Sigmoid colon (tissue), 7 donors: ENCODE data around the gene ALDH3B1. TPM values are rescaled to one million over a fixed set of nuclear protein-coding genes. Genes with fewer than 3 reads are reported as not detected.

Source experiments
- DNase-seq: peaks from one replicate; pipeline ENCODE4 v3.0.0-alpha.2; 2019
- H3K27ac ChIP-seq, 4 donors: fragments of 200-600 bp; sonication (generic); one replicate each; pipeline ENCODE4 v1.5.1; 2016 to 2019; ENCODE audit warnings: mild to moderate bottlenecking in 1 of 4
- H3K27me3 ChIP-seq, 3 donors: fragments of 200-600 bp; sonication (generic); one replicate each; pipeline ENCODE4 v1.5.1; 2019; ENCODE audit warnings: mild to moderate bottlenecking in 1 of 3
- H3K36me3 ChIP-seq, 4 donors: fragments of 200-600 bp; sonication (generic); one replicate each; pipeline ENCODE4 v1.5.1; 2016 to 2019
- H3K4me1 ChIP-seq, 4 donors: fragments of 200-600 bp; sonication (generic); one replicate each; pipeline ENCODE4 v1.5.1; 2017 to 2019
- H3K4me3 ChIP-seq, 4 donors: fragments of 200-600 bp; sonication (generic); one replicate each; pipeline ENCODE4 v1.5.1; 2017 to 2019; ENCODE audit warnings: mild to moderate bottlenecking in 2 of 4, moderate library complexity in 1 of 4
- H3K9me3 ChIP-seq, 4 donors: fragments of 200-600 bp in 3 of 4; sonication (generic) in 3 of 4; one replicate each; pipeline versions ENCODE4 v1.5.1 to v1.6.1; 2013 to 2019
- CTCF ChIP-seq, 4 experiments: fragments of 450-650 bp in 3 of 4; fragments of 200-600 bp in 1 of 4; IDR thresholded peaks; one replicate each; pipeline ENCODE4 v1.5.1; 2016 to 2019; ENCODE audit warnings: antibody characterized with exemption in 4 of 4, mild to moderate bottlenecking in 3 of 4, moderate library complexity in 2 of 4
- EP300 ChIP-seq, 4 donors: sonication (generic); formaldehyde crosslinking; IDR thresholded peaks; one replicate each; pipeline ENCODE4 v1.6.1; 2017; ENCODE audit warnings: antibody characterized with exemption in 4 of 4
- POLR2A ChIP-seq, 2 donors: fragments of 450-650 bp; IDR thresholded peaks; one replicate each; pipeline ENCODE4 v1.6.1; 2016; ENCODE audit warnings: antibody characterized with exemption in 2 of 2, mild to moderate bottlenecking in 2 of 2, moderate library complexity in 2 of 2
- POLR2AphosphoS5 ChIP-seq, 4 donors: sonication (generic); formaldehyde crosslinking; IDR thresholded peaks; one replicate each; pipeline ENCODE4 v1.6.1; 2017; ENCODE audit warnings: antibody characterized with exemption in 4 of 4
- WGBS, 2 donors: extraction: QIAGEN DNeasy Blood & Tissue Kit; methylation state at CpG; one replicate each; pipeline ENCODE4 v1.1.7; 2013; 5-methylcytosine and 5-hydroxymethylcytosine counted together
- intact Hi-C: fragments of 100-400 bp; cut with DNase I; formaldehyde crosslinking; loops from one replicate; pipeline ENCODE4 v1.15.1; 2023
- polyA plus RNA-seq, 3 donors: library from polyadenylated mRNA; stranded (reverse); fragments of 200-250 nt; gene quantifications; one replicate each; pipeline ENCODE4 v1.2.3, GENCODE V29; 2013
- total RNA-seq, 4 donors: library from RNA; depleted of rRNA; stranded (reverse); fragments of >200 nt; gene quantifications; one replicate each; pipeline ENCODE4 v1.1.0, GENCODE V29; 2016
- donor health status: healthy with polysubstance abuse.
- donor health status: Bipolar disorder and iron deficiency.
- donor health status: healthy.

The ALDH3B1 gene
- total and polyA plus RNA-seq, 7 donors, result 6.2 to 14.7 (median 10.9) TPM

- Histone ChIP-seq H3K36me3 (peaks cover 0 to 48% (median 28%) of the 10 kb centered on the region in 4 donors), H3K27me3 (no peaks in the 10 kb centered on the region), H3K9me3 (no peaks in the 10 kb centered on the region), H3K27ac (peak overlapping the region; percentile 86 to 91 (median 90)), H3K4me1 (peaks cover 0 to 56% (median 44%) of the 10 kb centered on the region in 4 donors), H3K4me3 (no peak overlapping the region)
- DNase-seq, result peak; percentile 62
- intact Hi-C loops, result loop anchor here (2.0 kb wide), 2 partner anchors 79 to 171 kb away; partner anchors contain the start of genes CHKA and KMT5B
- TF ChIP-seq POLR2AphosphoS5 (IDR thresholded peaks at IDR 0.05) (no peak), POLR2A (IDR thresholded peaks at IDR 0.05) (no peak), CTCF (IDR thresholded peaks at IDR 0.05) (no peak), EP300 (IDR thresholded peaks at IDR 0.05) (no peak)
- 80 to 85% methylated on average over 12 of the region's 12 CpGs for WGBS, 2 donors
Measured at GRCh38 chr11:68041617-68042218, 31.6 kb downstream of the ALDH3B1 start.

- H3K4me3 ChIP-seq, result no peak overlapping the region
- DNase-seq, result peak; percentile 62
- H3K27me3 ChIP-seq, result no peaks in the 10 kb centered on the region
- intact Hi-C loops, result no loop called here
- TF ChIP-seq CTCF (IDR thresholded peaks at IDR 0.05), result no peak
- no peak for TF ChIP-seq POLR2AphosphoS5 (IDR thresholded peaks at IDR 0.05)
- TF ChIP-seq POLR2A (IDR thresholded peaks at IDR 0.05), result no peak
- TF ChIP-seq EP300 (IDR thresholded peaks at IDR 0.05), result no peak
- H3K4me1 ChIP-seq, result peaks cover 0 to 53% (median 41%) of the 10 kb centered on the region in 4 donors
- peaks cover 0 to 48% (median 28%) of the 10 kb centered on the region in 4 donors for H3K36me3 ChIP-seq
- 92 to 93% methylated on average over 27 of the region's 27 CpGs for WGBS, 2 donors
- H3K27ac ChIP-seq, result peak overlapping the region; percentile 28 to 91 (median 88)
- H3K9me3 ChIP-seq, result no peaks in the 10 kb centered on the region
Measured at GRCh38 chr11:68042219-68043028, 32.3 kb downstream of the ALDH3B1 start.

GRCh38 chr11:68043029-68043348 lies 32.9 kb downstream of the ALDH3B1 start:
- peak; percentile 64 for DNase-seq
- Histone ChIP-seq H3K36me3 (peaks cover 3 to 53% (median 28%) of the 10 kb centered on the region in 4 donors), H3K27ac (peak overlapping the region; percentile 28 to 91 (median 54)), H3K4me1 (peaks cover 0 to 47% (median 36%) of the 10 kb centered on the region in 4 donors), H3K27me3 (no peaks in the 10 kb centered on the region), H3K4me3 (no peak overlapping the region), H3K9me3 (no peaks in the 10 kb centered on the region)
- intact Hi-C loops, result no loop called here
- 75 to 79% methylated on average over 8 of the region's 8 CpGs for WGBS, 2 donors
- TF ChIP-seq CTCF (IDR thresholded peaks at IDR 0.05) (no peak), POLR2A (IDR thresholded peaks at IDR 0.05) (no peak), EP300 (IDR thresholded peaks at IDR 0.05) (no peak), POLR2AphosphoS5 (IDR thresholded peaks at IDR 0.05) (no peak)

- 86 to 88% methylated on average over 36 of the region's 36 CpGs for WGBS, 2 donors
- peak overlapping the region; percentile 28 to 91 (median 54) for H3K27ac ChIP-seq
- peak; percentile 85 for DNase-seq
- peaks cover 0 to 42% (median 30%) of the 10 kb centered on the region in 4 donors for H3K4me1 ChIP-seq
- H3K4me3 ChIP-seq, result no peak overlapping the region
- no peaks in the 10 kb centered on the region for H3K9me3 ChIP-seq
- H3K36me3 ChIP-seq, result peaks cover 5 to 59% (median 30%) of the 10 kb centered on the region in 4 donors
- TF ChIP-seq EP300 (IDR thresholded peaks at IDR 0.05), result no peak
- no peak for TF ChIP-seq POLR2AphosphoS5 (IDR thresholded peaks at IDR 0.05)
- no peak for TF ChIP-seq CTCF (IDR thresholded peaks at IDR 0.05)
- TF ChIP-seq POLR2A (IDR thresholded peaks at IDR 0.05), result no peak
- H3K27me3 ChIP-seq, result no peaks in the 10 kb centered on the region
- intact Hi-C loops, result no loop called here
Measured at GRCh38 chr11:68043349-68044144, 33.4 kb downstream of the ALDH3B1 start.
